Breast epithelium (tissue), 4 donors: ENCODE measurements around the gene LYRM4. TPM values are rescaled to one million over a fixed set of nuclear protein-coding genes. Genes with fewer than 3 reads are reported as not detected.

ENCODE experiments used
- DNase-seq, 2 donors: peaks; one replicate each; pipeline ENCODE4 v3.0.0-alpha.2; 2019; ENCODE audit warnings: low spot score in 2 of 2
- H3K27ac ChIP-seq, 2 donors: fragments of 200-600 bp; sonication (generic) in 1 of 2; one replicate each; pipeline ENCODE4 v1.5.1; 2016 to 2019; ENCODE audit warnings: mild to moderate bottlenecking in 1 of 2
- H3K27me3 ChIP-seq, 2 donors: fragments of 200-600 bp; sonication (generic) in 1 of 2; one replicate each; pipeline versions ENCODE4 v1.5.1 to v1.6.0; 2017 to 2019; ENCODE audit warnings: control low read depth in 1 of 2, mild to moderate bottlenecking in 1 of 2
- H3K36me3 ChIP-seq: fragments of 200-600 bp; one replicate; pipeline ENCODE4 v1.5.1; 2019
- H3K4me1 ChIP-seq, 2 donors: fragments of 200-600 bp; sonication (generic); one replicate each; pipeline ENCODE4 v1.5.1; 2016 to 2019; ENCODE audit warnings: control low read depth in 1 of 2
- H3K4me3 ChIP-seq, 3 donors: fragments of 200-600 bp; sonication (generic); 1 replicate in 2 of 3; 2 replicates in 1 of 3; pipeline ENCODE4 v1.5.1; 2016 to 2019; ENCODE audit warnings: mild to moderate bottlenecking in 3 of 3, moderate library complexity in 2 of 3
- H3K9me3 ChIP-seq, 2 donors: fragments of 200-600 bp; sonication (generic) in 1 of 2; one replicate each; pipeline ENCODE4 v1.5.1; 2016 to 2019; ENCODE audit warnings: control low read depth in 1 of 2
- CTCF ChIP-seq, 3 donors: fragments of 450-650 bp; IDR thresholded peaks; one replicate each; pipeline ENCODE4 v1.5.1; 2016 to 2017; ENCODE audit warnings: antibody characterized with exemption in 3 of 3, mild to moderate bottlenecking in 3 of 3, moderate library complexity in 3 of 3
- POLR2A ChIP-seq: fragments of 450-650 bp; IDR thresholded peaks from one replicate; pipeline ENCODE4 v1.6.1; 2016; ENCODE audit warnings: antibody characterized with exemption, mild to moderate bottlenecking, moderate library complexity
- POLR2AphosphoS5 ChIP-seq, 3 donors: sonication (generic); formaldehyde crosslinking; IDR thresholded peaks; one replicate each; pipeline ENCODE4 v1.6.1; 2017; ENCODE audit warnings: antibody characterized with exemption in 3 of 3
- intact Hi-C: fragments of 100-400 bp; cut with DNase I; formaldehyde crosslinking; loops from one replicate; pipeline ENCODE4 v1.15.1; 2023; ENCODE audit warnings: low total_unique reads
- total RNA-seq, 3 donors: library from RNA; depleted of rRNA; stranded (reverse); fragments of >200 nt; gene quantifications; one replicate each; pipeline ENCODE4 v1.1.0, GENCODE V29; 2016

LYRM4 gene
- total RNA-seq, 3 donors from 2014 or later, result 24.4 to 38.0 (median 25.0) TPM

GRCh38 chr6:5125152-5126006 is 135.4 kb downstream of the LYRM4 start:
- DNase-seq, result no peak
- no peak for TF ChIP-seq POLR2A
- TF ChIP-seq CTCF (IDR thresholded peaks at IDR 0.05), result no peak
- no peak for TF ChIP-seq POLR2AphosphoS5 (IDR thresholded peaks at IDR 0.05)
- Histone ChIP-seq H3K4me3 (no peak overlapping the region), H3K4me1 (no peaks in the 10 kb centered on the region), H3K27ac (no peak overlapping the region), H3K9me3 (no peaks in the 10 kb centered on the region), H3K36me3 (no peaks in the 10 kb centered on the region), H3K27me3 (no peaks in the 10 kb centered on the region)
- intact Hi-C loops, result no loop called here

GRCh38 chr6:5124526-5124925 is 136.2 kb downstream of the LYRM4 start:
- H3K4me3 ChIP-seq, result no peak overlapping the region
- H3K27ac ChIP-seq, result no peak overlapping the region
- intact Hi-C loops, result no loop called here
- no peak for DNase-seq
- no peaks in the 10 kb centered on the region for H3K36me3 ChIP-seq
- no peaks in the 10 kb centered on the region for H3K27me3 ChIP-seq
- H3K4me1 ChIP-seq, result no peaks in the 10 kb centered on the region
- TF ChIP-seq CTCF (IDR thresholded peaks at IDR 0.05) (no peak), POLR2AphosphoS5 (IDR thresholded peaks at IDR 0.05) (no peak), POLR2A (no peak)
- no peaks in the 10 kb centered on the region for H3K9me3 ChIP-seq

DNA sequence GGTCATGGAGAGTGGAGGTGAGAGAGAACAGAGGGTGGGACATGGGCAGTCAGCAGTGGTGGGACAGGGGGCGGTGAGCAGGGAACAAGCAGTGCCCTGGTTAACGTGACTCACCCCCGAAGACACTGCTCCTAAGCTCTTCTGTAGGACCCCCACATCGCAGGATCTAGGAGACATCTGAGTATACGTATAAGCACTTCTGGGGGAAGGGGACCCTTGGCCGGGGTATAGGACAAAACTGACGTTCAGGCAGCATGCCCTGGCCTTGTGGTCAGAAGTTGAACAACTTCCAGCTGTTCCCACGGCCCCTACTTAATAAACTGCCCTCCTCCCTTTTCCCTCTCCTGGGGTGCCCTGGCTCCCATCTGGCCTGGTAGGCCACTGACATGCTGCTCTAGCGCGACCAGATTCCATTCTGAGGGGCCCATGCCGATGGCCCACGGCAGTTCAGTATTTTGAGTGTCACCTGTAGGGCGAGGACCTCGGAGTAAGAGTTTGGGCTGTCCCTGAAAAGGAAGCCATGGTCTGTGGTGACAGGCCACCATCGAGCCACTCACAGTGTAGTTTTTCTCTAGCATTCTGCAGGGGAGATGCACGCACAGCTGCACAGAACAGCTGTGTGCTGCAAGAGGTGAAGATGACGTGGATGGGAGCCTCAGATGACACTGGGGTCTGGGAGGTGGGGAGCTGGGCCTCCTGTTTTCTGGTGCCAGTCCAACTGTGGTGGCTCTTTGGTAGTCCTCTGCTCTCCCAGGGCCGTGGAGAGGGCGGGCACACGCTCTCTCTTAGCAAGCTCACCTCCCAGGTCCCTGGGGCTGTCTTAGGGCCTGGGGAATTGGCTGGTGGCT is 137.2 kb downstream of the LYRM4 start:
- no peak overlapping the region for H3K4me3 ChIP-seq
- no peaks in the 10 kb centered on the region for H3K4me1 ChIP-seq
- no peak overlapping the region for H3K27ac ChIP-seq
- no peaks in the 10 kb centered on the region for H3K9me3 ChIP-seq
- no peak for TF ChIP-seq POLR2A
- no peak for DNase-seq
- intact Hi-C loops, result no loop called here
- H3K36me3 ChIP-seq, result no peaks in the 10 kb centered on the region
- no peaks in the 10 kb centered on the region for H3K27me3 ChIP-seq

GRCh38 chr6:5122504-5123112 is 138.1 kb downstream of the LYRM4 start:
- Histone ChIP-seq H3K27ac (no peak overlapping the region), H3K4me3 (no peak overlapping the region), H3K4me1 (no peaks in the 10 kb centered on the region), H3K27me3 (no peaks in the 10 kb centered on the region), H3K36me3 (no peaks in the 10 kb centered on the region), H3K9me3 (no peaks in the 10 kb centered on the region)
- no peak for DNase-seq
- TF ChIP-seq POLR2A (no peak), CTCF (IDR thresholded peaks at IDR 0.05) (no peak), POLR2AphosphoS5 (IDR thresholded peaks at IDR 0.05) (no peak)
- intact Hi-C loops, result no loop called here

- no peaks in the 10 kb centered on the region for H3K36me3 ChIP-seq
- TF ChIP-seq POLR2AphosphoS5 (IDR thresholded peaks at IDR 0.05), result no peak
- TF ChIP-seq POLR2A, result no peak
- TF ChIP-seq CTCF (IDR thresholded peaks at IDR 0.05), result no peak
Observed at GRCh38 chr6:5121956-5122355, 138.8 kb downstream of the LYRM4 start.

More at GRCh38 chr6:5121956-5122355, 138.8 kb downstream of the LYRM4 start:
- no peak overlapping the region for H3K4me3 ChIP-seq
- no peak for DNase-seq
- H3K27ac ChIP-seq, result no peak overlapping the region
- no peaks in the 10 kb centered on the region for H3K27me3 ChIP-seq
- no peaks in the 10 kb centered on the region for H3K4me1 ChIP-seq
- H3K9me3 ChIP-seq, result no peaks in the 10 kb centered on the region
- intact Hi-C loops, result no loop called here
